H9 (cell line): ENCODE results near the gene MNX1. TPM values are rescaled to one million over a fixed set of nuclear protein-coding genes. Genes with fewer than 3 reads are reported as not detected.

Experiments used
- DNase-seq: peaks from one replicate; pipeline ENCODE4 v3.0.0-alpha.2; 2017
- H2AFZ ChIP-seq: one replicate; pipeline ENCODE4 v1.6.1; 2013; ENCODE audit warnings: mild to moderate bottlenecking, low read length, control low read depth, moderate library complexity
- H2AK5ac ChIP-seq: 2 replicates; pipeline ENCODE4 v1.6.1; 2013; ENCODE audit warnings: low read length, control low read depth, mixed read lengths; ENCODE audit not compliant: insufficient read length
- H2BK120ac ChIP-seq: one replicate; pipeline ENCODE4 v1.6.1; 2013; ENCODE audit warnings: low read depth, mild to moderate bottlenecking, low read length, control low read depth, inconsistent platforms; ENCODE audit not compliant: poor library complexity, severe bottlenecking
- H2BK12ac ChIP-seq: 2 replicates; pipeline ENCODE4 v1.6.1; 2013; ENCODE audit warnings: low read length, control low read depth, mixed read lengths, low read depth; ENCODE audit not compliant: insufficient read length
- H2BK15ac ChIP-seq: 2 replicates; pipeline ENCODE4 v1.6.1; 2013; ENCODE audit warnings: low read depth, low read length, control low read depth
- H2BK20ac ChIP-seq: one replicate; pipeline ENCODE4 v1.6.1; 2013; ENCODE audit warnings: low read depth, mild to moderate bottlenecking, low read length, control low read depth, inconsistent platforms; ENCODE audit not compliant: poor library complexity, severe bottlenecking
- H2BK5ac ChIP-seq: 2 replicates; pipeline ENCODE4 v1.6.1; 2013; ENCODE audit warnings: low read length, control low read depth, mixed read lengths; ENCODE audit not compliant: insufficient read length
- H3K14ac ChIP-seq: 2 replicates; pipeline ENCODE4 v1.6.1; 2013; ENCODE audit warnings: low read length, control low read depth; ENCODE audit not compliant: insufficient read depth
- H3K18ac ChIP-seq: 2 replicates; pipeline ENCODE4 v1.6.1; 2013; ENCODE audit warnings: low read depth, mild to moderate bottlenecking, mixed read lengths, low read length, control low read depth; ENCODE audit not compliant: insufficient read length
- H3K23ac ChIP-seq: 2 replicates; pipeline ENCODE4 v1.6.1; 2013; ENCODE audit warnings: low read length, control low read depth, mixed read lengths, low read depth; ENCODE audit not compliant: insufficient read length
- H3K23me2 ChIP-seq: 2 replicates; pipeline ENCODE4 v1.6.1; 2013; ENCODE audit warnings: low read depth, mild to moderate bottlenecking, mixed read lengths, low read length, control low read depth; ENCODE audit not compliant: insufficient read length, poor library complexity, severe bottlenecking
- H3K27ac ChIP-seq: 2 replicates; pipeline ENCODE4 v1.5.1; 2013; ENCODE audit warnings: low read length, control low read depth, mixed read lengths, low read depth; ENCODE audit not compliant: insufficient read length
- H3K27me3 ChIP-seq: 2 replicates; pipeline ENCODE4 v1.6.1; 2013; ENCODE audit warnings: low read length, control low read depth, inconsistent platforms; ENCODE audit not compliant: insufficient read depth
- H3K4ac ChIP-seq: 2 replicates; pipeline ENCODE4 v1.6.1; 2013; ENCODE audit warnings: low read depth, mild to moderate bottlenecking, control low read depth, inconsistent platforms, low read length, moderate library complexity
- H3K4me1 ChIP-seq: 2 replicates; pipeline ENCODE4 v1.6.1; 2013; ENCODE audit warnings: low read length, control low read depth, inconsistent platforms; ENCODE audit not compliant: insufficient read depth
- H3K4me2 ChIP-seq: 2 replicates; pipeline ENCODE4 v1.6.1; 2013; ENCODE audit warnings: low read length, control low read depth, mixed read lengths; ENCODE audit not compliant: insufficient read length, insufficient read depth
- H3K56ac ChIP-seq: 2 replicates; pipeline ENCODE4 v1.6.1; 2013; ENCODE audit warnings: low read depth, mild to moderate bottlenecking, mixed read lengths, low read length, control low read depth; ENCODE audit not compliant: insufficient read length
- H3K79me1 ChIP-seq: 2 replicates; pipeline ENCODE4 v1.6.1; 2013; ENCODE audit warnings: low read depth, mild to moderate bottlenecking, moderate library complexity, low read length, control low read depth, inconsistent platforms; ENCODE audit not compliant: insufficient read depth, poor library complexity, severe bottlenecking
- H3K79me2 ChIP-seq: 2 replicates; pipeline ENCODE4 v1.6.1; 2013; ENCODE audit warnings: low read length, control low read depth, inconsistent platforms; ENCODE audit not compliant: insufficient read depth
- H3K9ac ChIP-seq: 2 replicates; pipeline ENCODE4 v1.6.1; 2013; ENCODE audit warnings: low read length, control low read depth, mixed read lengths; ENCODE audit not compliant: insufficient read length; ENCODE audit errors: extremely low read depth
- H3K9me3 ChIP-seq: one replicate; pipeline ENCODE4 v1.6.1; 2013; ENCODE audit warnings: low read depth, low read length, inconsistent platforms; ENCODE audit not compliant: control insufficient read depth
- H3T11ph ChIP-seq: one replicate; pipeline ENCODE4 v1.6.1; 2013; ENCODE audit warnings: mild to moderate bottlenecking, low read length, control low read depth, inconsistent platforms
- H4K20me1 ChIP-seq: one replicate; pipeline ENCODE4 v1.6.1; 2013; ENCODE audit not compliant: control insufficient read depth, insufficient read length, insufficient read depth
- H4K5ac ChIP-seq: 2 replicates; pipeline ENCODE4 v1.6.1; 2013; ENCODE audit warnings: low read depth, mild to moderate bottlenecking, mixed read lengths, low read length, control low read depth; ENCODE audit not compliant: insufficient read length
- H4K8ac ChIP-seq: replicated peaks from 2 replicates; pipeline ENCODE4 v1.6.1; 2013; ENCODE audit warnings: low read length, control low read depth, mixed read lengths, low read depth; ENCODE audit not compliant: insufficient read length
- H4K91ac ChIP-seq: 2 replicates; pipeline ENCODE4 v1.6.1; 2013; ENCODE audit warnings: low read depth, mild to moderate bottlenecking, moderate library complexity, mixed read lengths, low read length, control low read depth; ENCODE audit not compliant: insufficient read length
- H3K27ac Mint-ChIP-seq, 3 experiments: 2 replicates in 2 of 3; 3 replicates in 1 of 3; pipeline ENCODE4 v1.8.0; 2020 to 2021; ENCODE audit warnings: mixed read lengths in 3 of 3, mild to moderate bottlenecking in 1 of 3, moderate library complexity in 1 of 3
- H3K27me3 Mint-ChIP-seq: 2 replicates; pipeline ENCODE4 v1.8.0; 2021; ENCODE audit warnings: low read depth, mild to moderate bottlenecking, moderate library complexity, mixed read lengths
- H3K36me3 Mint-ChIP-seq, 3 experiments: 2 replicates in 2 of 3; 3 replicates in 1 of 3; pipeline ENCODE4 v1.8.0; 2020 to 2021; ENCODE audit warnings: low read depth in 3 of 3, mixed read lengths in 3 of 3; ENCODE audit not compliant: insufficient read depth in 1 of 3
- H3K4me1 Mint-ChIP-seq, 2 experiments: 2 replicates each; pipeline ENCODE4 v1.8.0; 2020; ENCODE audit warnings: mixed read lengths in 2 of 2
- H3K4me3 Mint-ChIP-seq, 2 experiments: 2 replicates in 1 of 2; 3 replicates in 1 of 2; pipeline ENCODE4 v1.8.0; 2020 to 2021; ENCODE audit warnings: mild to moderate bottlenecking in 2 of 2, mixed read lengths in 2 of 2, moderate library complexity in 1 of 2
- H3K9me3 Mint-ChIP-seq, 2 experiments: 2 replicates in 1 of 2; 3 replicates in 1 of 2; pipeline ENCODE4 v1.8.0; 2020; ENCODE audit warnings: mild to moderate bottlenecking in 2 of 2, mixed read lengths in 2 of 2, moderate library complexity in 1 of 2
- WGBS: extraction: QIAGEN DNeasy Blood & Tissue Kit; methylation state at CpG from one replicate; pipeline ENCODE4 v1.1.7; 2013; ENCODE audit warnings: missing lambda C conversion rate, low lambda C conversion rate, mixed read lengths; ENCODE audit not compliant: insufficient read length; ENCODE audit errors: extremely low coverage; 5-methylcytosine and 5-hydroxymethylcytosine counted together
- total RNA-seq: library from RNA; stranded (reverse); gene quantifications from 2 replicates; pipeline ENCODE4 v1.2.1, GENCODE V29; 2021
- TF ChIP-seq, protein P1 (sequence below): fragments of 200-600 bp; sonication (generic); conservative IDR thresholded peaks from 3 replicates; pipeline ENCODE4 v1.8.0; 2021; ENCODE audit warnings: antibody characterized with exemption, mild to moderate bottlenecking

Gene MNX1
- total RNA-seq, 1 experiment from 2014 or later: not detected

DNA sequence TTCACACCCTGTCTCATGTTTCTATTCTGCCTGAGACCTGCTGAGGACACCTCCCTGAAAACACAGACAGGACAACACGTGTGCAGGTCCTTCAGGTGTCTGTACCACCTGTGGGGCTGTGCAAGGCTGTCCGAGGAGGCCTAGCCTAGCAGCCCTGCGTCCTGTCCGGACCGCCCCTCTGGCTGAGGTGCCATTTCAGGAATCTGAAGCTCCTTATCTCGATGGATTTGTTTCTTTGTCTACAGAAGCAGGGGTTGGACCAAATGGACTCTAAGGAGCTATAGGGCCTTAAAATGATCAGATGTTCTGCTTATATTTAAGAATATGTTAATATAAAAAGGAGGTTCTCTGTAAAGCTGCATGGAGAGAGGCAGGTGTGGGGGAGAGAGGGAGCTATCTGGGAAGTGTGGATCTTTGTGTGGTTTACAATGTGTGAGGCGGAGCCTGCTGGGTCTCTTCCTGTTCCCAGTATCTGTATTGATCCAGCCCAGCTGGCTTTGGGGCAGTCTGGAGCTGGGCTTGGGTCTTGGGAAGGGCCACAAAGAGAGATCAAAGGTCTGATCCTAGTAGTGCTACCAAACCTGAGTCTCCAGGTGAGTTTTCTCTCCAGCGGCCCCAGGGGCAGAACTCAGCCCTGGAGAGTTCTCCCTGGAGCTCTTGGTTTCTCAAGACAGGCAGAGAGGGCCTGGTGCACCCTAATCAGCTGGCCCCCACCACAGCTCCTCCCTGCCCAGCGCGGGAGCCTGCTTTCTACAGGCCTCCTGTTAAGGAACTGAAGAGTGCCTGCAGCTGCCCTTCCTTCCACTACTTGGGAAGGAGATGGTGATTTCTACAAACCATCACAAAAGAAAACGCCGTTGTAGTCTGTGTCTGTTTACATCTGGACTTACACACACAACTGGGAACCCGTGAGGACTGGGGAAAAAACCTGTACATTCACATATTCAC is 3.4 kb upstream of the MNX1 start:
- no peak overlapping the region for H3K56ac ChIP-seq
- WGBS: no CpG with 5 or more reads among the region's 13 CpGs
- Mint-ChIP-seq H3K27ac (no peak overlapping the region), H3K9me3 (peaks cover 2 to 10% of the 10 kb centered on the region in 2 experiments; a peak in 3 of 5 replicates), H3K4me3 (peak overlapping the region in 1 of 2 experiments; percentile 59; a peak in 3 of 5 replicates), H3K36me3 (no peaks in the 10 kb centered on the region), H3K4me1 (peaks cover 33 to 44% of the 10 kb centered on the region in 2 experiments), H3K27me3 (peaks cover 91% of the 10 kb centered on the region)
- H2BK20ac ChIP-seq: no peak overlapping the region
- H2AFZ ChIP-seq: no peak overlapping the region
- H3K4me2 ChIP-seq: no peak overlapping the region
- H3K23ac ChIP-seq: no peak overlapping the region
- no peak overlapping the region for H2BK120ac ChIP-seq
- no peaks in the 10 kb centered on the region for H4K20me1 ChIP-seq
- peaks cover 87% of the 10 kb centered on the region for H3K27me3 ChIP-seq
- H3K18ac ChIP-seq: no peak overlapping the region
- no peaks in the 10 kb centered on the region for H3K79me2 ChIP-seq
- H3K14ac ChIP-seq: no peak overlapping the region; the same call in 1 of the 2 replicates
- H2BK5ac ChIP-seq: no peak overlapping the region
- H3T11ph ChIP-seq: no peak overlapping the region
- H3K27ac ChIP-seq: no peak overlapping the region
- H2BK12ac ChIP-seq: no peak overlapping the region
- H2AK5ac ChIP-seq: no peak overlapping the region
- H3K4ac ChIP-seq: no peak overlapping the region
- H3K4me1 ChIP-seq: peaks cover 7% of the 10 kb centered on the region; the same call in 1 of the 2 replicates
- peaks cover 5% of the 10 kb centered on the region for H3K23me2 ChIP-seq
- H4K8ac ChIP-seq: no peak overlapping the region
- peak; percentile 67 for DNase-seq
- no peak overlapping the region for H4K5ac ChIP-seq
- no peak overlapping the region for H4K91ac ChIP-seq
- H3K9me3 ChIP-seq: no peaks in the 10 kb centered on the region
- H3K79me1 ChIP-seq: no peaks in the 10 kb centered on the region
- no peak overlapping the region for H3K9ac ChIP-seq
- TF ChIP-seq, protein P1, sequence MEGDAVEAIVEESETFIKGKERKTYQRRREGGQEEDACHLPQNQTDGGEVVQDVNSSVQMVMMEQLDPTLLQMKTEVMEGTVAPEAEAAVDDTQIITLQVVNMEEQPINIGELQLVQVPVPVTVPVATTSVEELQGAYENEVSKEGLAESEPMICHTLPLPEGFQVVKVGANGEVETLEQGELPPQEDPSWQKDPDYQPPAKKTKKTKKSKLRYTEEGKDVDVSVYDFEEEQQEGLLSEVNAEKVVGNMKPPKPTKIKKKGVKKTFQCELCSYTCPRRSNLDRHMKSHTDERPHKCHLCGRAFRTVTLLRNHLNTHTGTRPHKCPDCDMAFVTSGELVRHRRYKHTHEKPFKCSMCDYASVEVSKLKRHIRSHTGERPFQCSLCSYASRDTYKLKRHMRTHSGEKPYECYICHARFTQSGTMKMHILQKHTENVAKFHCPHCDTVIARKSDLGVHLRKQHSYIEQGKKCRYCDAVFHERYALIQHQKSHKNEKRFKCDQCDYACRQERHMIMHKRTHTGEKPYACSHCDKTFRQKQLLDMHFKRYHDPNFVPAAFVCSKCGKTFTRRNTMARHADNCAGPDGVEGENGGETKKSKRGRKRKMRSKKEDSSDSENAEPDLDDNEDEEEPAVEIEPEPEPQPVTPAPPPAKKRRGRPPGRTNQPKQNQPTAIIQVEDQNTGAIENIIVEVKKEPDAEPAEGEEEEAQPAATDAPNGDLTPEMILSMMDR: no peak
- H2BK15ac ChIP-seq: no peak overlapping the region
